CD4-positive, alpha-beta T cell treated with Interferon alpha-2 for 1 hour (primary cell): ENCODE data around the gene WWC1.

Experiments
- DNase-seq, 2 donors: peaks; one replicate each; pipeline ENCODE4 v3.0.0-alpha.2; 2020 to 2022

Gene WWC1

DNA sequence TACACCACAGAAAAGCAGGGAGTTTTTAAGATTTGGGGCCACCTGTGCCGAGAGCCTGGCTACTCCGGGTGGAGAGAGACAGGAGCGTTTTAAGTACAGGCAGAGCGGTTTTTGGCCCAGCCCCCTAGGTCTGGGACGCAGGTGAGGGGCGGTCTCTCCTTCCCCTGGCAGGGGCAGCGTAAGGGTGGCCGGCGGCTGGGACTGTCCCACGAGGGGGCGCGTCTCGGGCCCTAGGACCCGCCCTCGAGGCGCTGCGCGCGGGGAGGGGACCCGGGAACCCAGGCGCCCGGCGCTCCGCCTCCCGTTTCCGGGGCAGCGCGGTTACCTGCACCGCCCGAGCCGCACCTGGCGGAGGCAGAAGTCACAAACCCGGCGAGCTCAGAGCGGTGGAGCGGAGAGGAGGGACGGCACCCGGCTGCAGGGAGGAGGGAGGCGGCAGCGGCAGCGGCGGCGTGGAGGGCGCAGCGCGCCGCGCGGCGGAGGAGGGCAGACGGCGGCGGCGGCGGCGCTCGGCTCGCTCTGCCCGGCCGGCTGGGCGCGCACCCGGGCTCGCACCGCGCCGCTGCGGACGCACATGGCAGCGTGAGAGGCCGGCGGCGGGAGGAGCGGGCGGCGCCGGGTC, at the start of gene WWC1:
TSS of gene WWC1 (plus strand) at position 304 of the 622 bp plus-strand sequence. CDS start 508 bp downstream, outside the sequence.
- DNase-seq: peak; percentile 54 to 83

DNA sequence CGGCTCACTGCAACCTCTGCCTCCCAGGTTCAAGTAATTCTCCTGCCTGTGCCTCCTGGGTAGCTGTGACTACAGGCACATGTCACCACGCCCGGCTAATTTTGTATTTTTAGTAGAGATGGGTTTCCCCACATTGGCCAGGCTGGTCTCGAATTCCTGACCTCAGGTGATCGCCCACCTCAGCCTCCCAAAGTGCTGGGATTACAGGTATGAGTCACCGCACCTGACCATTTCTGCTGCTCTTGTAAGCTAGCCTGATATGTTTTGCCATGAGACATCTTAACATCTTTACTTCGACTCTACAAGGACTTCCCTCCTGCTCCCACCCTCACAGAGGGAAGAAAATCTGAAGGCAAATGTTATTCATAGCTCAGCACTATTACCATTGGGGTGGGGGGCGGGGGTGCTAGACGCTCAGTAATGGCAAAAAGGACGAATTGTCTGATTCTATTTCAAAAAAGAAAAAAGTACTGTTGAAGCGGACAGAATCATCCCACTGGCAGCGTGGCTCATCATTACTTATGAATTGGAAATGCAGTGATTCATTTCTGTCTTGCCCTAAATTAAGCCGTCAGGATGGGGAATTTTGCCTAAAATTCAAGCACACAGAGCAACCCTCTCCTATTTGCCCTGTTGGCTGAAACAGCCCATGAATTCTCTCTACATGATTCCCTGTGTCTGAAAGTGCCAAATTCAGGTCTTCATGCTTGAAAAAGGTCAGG, 46.4 kb upstream of the WWC1 start:
- no peak for DNase-seq

DNA sequence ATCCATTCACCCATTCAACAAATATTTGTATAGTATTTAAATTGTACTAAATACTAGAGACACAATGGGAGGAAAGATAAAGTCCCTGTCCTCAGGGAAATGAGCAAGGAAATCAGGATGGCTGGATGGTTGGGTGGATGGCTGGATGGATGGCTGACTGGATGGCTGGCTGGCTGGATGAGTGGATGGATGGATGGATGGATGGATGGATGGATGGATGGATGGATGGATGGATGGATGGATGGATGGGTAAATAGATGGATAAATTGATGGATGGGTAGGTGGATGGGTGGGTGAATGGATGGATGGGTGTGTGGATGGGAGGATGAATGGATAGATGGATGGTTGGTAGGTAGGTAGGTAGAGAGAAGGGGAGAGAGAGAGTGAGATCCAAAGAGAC, 41.5 kb upstream of the WWC1 start:
- no peak for DNase-seq

DNA sequence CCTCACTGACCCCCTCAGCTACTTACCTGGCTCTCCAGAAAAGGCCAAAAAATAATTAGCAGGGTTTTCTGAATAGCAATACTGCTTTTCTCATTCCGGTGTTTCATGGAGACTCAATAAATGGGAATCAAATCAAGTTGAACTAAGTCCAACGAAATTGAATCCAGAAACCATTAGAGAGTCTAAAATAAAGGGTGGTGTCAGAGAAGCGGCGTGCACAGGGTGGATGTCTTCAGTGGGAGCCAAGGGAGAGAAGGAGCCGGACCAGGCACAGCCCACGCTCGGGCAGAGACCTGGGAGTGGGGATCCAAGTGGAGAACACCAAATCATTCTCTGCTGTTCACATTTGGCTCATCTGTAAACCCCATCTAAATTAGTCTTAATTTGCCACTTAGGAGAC, 40.2 kb upstream of the WWC1 start:
- no peak for DNase-seq

DNA sequence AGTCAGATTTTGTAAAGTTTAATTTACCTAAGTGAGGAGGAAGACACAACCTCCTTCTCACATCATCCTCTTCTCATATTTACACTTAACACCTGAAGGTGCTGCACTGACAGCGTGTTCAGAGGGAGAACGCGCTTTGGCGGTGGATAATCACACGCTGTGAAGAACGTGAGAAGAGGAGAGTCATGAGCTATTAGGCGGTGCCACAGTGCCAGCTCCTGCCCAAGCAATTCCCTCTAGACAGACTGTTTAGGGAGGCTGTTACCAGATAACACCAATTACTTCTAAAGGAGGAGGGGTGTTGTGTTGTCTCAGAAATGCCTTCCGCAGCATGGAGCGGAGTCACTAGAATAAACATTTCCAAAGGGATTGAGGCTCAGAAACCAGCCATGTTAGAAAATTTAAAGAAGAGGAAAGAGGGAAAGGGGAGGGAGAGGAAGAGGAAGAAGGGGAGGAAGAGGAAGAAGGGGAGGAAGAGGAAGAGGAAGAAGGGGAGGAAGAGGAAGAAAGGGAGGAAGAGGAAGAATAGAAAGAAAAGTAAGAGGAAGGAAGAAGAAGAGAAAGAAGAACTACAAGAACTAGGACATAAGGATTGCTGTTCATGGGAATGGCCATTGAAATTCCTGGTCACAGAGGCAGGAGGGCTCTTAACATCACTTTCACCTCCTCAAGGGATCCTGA, 37.3 kb upstream of the WWC1 start:
- DNase-seq: no peak

DNA sequence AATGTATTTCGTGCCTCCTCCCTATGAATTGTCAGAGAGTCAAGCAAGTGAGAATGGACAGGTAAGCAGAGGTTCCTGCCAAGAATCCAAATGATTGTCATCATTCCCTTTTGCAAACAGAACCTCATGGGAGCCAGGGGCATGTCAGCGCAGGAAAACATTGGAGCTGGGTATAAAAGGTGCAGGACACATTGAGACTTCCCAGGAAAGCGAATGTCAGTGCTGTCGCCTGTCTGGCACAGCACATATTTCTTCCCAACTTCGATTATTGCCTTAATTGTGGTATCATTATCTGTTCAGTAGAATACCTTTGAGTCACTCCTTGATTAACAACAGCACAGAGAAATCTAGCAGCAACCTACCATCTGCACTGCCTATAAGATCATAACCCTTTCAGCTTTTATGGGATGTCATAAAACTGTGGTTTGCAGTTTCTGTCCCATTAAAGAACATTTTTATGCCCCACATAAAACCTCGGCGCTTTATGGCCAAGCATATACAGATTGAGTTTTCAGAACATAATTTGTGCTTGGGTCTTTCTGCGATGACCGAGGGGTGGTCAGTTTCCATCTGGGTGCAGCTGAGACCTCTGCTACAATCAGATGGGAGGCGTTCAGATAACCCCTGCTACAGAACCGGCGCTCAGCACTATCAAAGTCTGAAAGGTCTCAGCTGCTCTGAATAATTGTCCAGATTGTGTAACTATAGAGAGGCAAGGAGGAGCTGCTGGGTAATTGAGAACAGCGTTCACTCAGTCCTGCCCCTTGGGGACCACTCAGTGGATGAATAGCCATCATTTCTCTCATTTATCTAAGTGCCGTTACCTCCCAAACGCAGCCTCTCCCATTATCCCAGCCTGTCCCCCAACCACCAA, 30.9 kb upstream of the WWC1 start:
- no peak for DNase-seq

DNA sequence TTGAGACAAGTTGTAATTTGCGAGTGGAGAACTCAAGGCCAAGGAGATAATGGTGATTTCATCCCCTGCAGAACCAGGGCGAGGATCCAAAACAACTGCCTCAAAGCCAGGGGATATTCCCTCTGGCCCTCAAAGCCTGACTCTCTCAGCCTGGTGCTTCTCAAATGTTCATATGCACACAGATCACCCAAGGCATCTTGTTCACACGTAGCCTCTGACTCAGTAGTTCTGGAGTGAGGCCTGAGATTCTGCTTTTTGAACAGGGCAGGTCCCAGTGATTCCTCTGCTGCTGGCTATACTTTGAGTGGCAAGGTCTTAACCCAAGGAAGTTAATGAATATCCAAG, 30.2 kb upstream of the WWC1 start:
- DNase-seq: no peak

DNA sequence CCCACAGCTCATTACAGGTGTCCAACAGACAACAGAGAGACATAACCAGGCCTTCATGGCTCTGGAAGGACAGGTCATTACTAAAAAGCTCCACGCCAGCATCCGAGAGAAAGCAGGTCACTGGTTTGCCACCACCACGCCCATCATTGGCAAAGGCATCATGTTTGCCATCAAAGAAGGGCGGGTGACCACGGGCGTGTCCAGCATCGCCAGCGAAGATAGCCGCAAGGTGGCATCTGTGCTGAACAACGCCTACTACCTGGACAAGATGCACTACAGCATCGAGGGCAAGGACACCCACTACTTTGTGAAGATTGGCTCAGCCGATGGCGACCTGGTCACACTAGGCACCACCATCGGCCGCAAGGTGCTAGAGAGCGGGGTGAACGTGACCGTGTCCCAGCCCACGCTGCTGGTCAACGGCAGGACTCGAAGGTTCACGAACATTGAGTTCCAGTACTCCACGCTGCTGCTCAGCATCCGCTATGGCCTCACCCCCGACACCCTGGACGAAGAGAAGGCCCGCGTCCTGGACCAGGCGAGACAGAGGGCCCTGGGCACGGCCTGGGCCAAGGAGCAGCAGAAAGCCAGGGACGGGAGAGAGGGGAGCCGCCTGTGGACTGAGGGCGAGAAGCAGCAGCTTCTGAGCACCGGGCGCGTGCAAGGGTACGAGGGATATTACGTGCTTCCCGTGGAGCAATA, 29.3 kb upstream of the WWC1 start:
- DNase-seq: no peak

DNA sequence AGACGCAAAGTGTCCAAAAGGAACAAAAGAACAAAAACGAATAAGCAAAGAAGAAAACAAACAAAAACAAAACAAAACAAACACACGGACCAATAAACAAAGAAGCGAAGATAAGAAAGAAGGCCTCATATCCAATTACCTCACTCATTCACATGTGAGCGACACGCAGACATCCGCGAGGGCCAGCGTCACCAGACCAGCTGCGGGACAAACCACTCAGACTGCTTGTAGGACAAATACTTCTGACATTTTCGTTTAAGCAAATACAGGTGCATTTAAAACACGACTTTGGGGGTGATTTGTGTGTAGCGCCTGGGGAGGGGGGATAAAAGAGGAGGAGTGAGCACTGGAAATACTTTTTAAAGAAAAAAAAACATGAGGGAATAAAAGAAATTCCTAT, 28.3 kb upstream of the WWC1 start:
- DNase-seq: no peak

DNA sequence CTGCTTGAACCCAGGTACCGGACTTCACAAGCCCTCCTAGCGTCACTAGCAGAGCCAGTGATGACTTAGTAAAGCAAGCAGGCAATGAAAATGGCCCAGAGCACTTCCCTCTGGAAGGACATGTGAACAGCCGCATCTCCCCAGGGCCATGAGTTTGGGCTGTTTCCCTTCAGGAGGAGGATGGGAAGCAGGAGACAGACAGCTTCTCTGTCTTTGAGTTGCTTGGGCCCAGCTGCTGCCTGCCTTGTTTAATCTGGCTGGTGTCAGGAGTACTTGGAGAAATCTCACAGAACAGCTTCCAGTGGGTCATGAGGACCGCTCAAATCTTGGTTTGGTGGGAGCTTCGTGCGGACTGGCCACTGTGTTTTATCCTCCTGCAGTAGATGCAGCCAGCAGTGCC, 25.4 kb upstream of the WWC1 start:
- DNase-seq: no peak

DNA sequence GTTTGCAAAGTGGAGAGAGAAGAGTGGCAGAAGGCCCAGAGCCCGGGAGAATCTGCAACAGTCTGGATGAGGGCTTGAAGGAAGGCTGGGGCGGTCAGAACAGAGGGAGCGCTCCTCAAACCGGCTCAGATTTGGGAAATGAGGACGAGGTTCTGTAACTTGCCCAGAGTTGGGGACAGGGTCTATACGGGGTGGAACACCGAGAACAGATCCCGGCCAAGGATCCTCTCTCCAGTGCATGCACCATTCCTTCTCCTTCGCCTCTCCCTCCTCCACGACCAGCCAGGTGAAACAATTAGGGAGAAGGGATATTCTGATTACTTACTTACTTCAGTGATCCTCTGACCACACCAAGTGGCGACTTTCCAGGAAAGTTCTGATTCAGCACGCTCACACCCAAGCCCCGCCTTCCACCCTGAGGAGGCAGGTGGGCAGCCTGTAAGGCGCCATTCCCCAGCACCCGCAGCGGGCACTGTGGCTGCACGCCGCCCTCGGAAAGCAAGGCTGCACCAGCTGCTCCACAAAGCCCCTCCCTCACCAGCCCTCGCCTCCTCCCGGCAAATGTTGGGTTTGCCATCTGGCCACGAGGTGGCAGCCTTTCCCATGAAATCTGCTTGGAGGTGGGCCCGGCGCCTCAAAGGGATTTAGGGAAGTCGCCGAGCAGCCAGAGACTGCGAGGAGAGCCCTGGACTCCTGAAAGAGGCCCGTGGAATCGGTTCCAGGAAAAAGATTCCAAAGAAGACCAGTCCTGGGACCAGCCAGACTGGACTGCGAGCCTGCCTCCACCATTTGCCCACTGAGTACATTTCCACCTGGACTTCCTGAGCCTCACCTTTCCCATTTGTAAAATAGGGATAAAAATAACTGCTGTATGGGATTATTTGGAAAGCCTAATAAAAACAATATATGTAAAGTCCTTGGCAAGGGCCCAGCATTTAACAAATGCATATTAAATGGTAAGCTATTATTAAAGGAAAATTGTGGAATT, 22.2 kb upstream of the WWC1 start:
- DNase-seq: peak; percentile 47 to 72

DNA sequence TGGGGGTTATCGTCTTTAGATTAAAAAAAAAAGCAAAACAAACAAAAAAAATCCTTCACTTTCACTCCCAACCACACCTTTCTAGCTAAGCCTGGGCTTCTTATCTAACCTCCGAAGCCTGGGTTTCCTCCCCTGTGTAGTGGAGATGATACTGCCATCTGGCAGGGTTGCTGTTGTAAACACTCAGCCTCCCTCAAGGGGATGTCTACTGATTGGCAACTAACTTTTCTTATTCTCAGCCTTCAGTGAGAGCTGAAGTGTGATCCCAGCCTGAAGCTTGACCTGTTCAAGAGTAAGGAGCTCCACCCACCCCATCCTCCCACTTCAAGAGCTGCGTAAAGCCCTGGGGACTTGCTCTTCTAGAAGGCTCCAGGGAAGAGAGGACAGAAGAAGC, 21.5 kb upstream of the WWC1 start:
- no peak for DNase-seq

DNA sequence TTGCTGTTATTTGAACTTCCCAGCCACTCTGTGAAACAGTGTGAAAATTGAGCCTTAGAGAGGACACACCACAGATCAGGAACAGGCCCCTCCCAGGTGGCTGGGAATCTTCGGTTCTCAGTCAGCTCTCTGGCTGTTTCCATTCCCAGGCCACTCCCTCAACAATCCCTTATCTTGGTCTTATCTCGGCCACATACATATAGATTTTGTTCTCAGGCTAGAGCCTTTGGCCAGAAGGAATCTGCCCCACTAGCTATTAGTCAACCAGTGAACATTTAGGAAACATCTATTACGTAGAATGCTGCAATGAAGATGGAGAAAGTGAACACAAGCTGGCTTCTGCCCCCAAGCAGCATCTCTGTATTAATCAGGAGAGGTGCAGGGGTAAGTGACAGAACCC, 21.0 kb upstream of the WWC1 start:
- no peak for DNase-seq

DNA sequence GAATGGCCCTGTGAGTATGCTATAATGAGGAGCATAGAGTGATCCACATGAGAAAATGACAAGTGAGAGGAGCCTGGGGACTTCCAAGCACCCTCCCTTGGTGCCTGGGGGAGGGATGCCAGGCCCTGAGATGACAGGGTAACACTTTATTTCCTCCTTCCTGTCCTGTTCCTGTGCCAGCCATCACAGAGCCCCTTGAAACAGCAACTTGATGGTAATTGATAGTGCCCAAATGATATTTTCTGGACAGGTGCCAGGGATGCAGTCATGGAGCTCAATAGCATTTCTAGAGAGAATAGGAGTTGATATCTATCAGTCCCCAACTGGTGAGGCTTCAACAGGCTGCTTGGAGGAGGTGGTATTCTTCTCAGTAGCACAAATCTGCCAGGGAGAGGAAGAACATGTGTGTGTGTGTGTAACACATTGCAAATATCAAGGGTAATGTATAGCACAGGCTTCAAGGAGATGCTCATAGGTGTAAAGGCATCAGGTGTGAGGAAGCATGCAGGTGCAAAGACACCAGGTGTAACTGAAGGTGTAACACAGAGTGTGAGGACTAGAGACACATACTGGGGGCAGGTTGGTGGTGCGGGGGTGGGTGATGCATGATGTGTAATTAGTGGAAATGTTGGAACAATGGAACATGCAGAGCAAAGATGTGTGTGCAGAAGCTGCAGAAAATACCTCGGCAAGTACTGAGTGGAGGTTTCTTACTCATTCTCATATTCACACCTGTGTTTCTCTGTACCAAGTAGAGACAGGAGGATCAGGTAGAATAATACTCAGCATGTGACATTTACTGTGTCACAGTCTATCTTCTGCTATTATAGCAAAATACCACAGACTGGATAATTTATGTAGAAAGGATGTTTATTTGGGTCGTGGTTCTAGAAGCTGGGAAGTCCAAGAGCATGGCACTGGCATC, 18.1 kb upstream of the WWC1 start:
- no peak for DNase-seq

DNA sequence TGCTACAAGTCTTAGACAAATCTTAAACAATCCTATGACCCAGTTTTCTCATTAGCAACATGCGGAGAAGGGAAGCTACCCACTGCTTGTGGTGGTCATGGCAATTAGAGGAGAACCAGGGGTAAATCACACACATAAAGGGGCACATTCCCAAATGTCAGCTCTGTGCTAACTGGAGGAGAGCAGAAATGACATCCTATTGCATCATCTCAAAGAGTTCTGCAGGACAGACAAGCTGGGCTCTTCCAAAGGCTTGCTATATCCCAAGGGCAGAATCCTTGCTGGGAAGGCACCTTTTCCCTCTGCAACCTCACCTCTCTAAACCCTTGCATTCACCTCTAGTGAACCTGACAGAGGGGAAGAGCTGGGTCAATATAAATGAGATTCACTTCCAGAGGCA, 17.0 kb upstream of the WWC1 start:
- no peak for DNase-seq

DNA sequence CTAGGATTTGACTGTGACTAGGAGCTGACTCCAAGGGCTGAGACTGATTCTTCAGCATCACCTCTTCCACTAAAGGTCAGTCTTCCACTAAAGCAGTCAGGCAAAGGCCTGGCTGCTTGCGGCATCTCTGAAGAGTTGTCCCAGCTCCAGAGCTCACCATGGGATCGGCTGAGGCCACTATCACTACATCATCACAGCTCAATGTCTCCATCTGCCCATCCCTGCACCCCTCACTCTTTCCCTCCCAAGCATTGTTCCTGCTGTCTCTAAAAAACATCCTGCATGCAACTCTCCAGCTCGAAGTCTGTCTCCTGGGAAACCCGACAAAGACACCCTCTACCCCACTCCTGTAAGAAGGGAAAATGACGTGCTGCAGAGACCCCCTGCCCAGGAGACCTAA, 15.5 kb upstream of the WWC1 start:
- DNase-seq: no peak

DNA sequence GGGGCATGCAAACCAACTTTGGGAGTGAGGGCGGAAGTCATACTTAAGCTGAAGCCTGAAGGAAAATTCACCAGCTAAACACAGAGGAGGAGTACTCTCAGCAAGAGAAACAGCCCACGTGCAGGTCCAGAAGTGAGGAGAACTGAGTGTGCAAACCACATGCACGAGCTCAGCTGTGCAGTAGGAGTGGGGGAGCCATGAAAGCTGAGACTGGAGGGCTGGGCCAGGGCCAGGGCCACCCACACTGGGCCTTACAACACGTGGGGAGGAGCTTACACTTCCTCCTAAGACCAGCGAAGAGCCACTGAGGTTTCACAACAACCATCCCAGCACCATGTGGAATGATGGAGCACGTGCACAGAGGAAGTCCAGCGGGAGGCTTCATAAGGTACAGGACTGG, 9.3 kb upstream of the WWC1 start:
- DNase-seq: no peak

DNA sequence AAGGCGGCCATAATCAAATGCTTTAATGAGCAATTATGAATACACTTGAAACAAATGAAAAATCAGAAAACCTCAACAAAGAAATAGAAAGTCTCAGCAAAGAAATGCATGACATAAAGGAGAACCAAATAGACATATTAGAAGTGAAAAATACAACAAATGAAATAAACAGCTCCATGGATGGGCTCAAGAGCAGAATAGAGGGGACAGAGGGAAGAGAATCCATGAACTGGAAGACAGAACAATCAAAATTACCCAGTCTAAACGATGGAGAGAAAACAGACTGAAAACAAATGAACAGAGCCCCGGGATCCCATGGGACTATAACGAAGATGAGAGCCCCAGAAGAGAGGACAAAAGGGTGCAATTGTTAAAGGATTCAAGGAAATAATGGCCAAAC, 6.6 kb upstream of the WWC1 start:
- no peak for DNase-seq

DNA sequence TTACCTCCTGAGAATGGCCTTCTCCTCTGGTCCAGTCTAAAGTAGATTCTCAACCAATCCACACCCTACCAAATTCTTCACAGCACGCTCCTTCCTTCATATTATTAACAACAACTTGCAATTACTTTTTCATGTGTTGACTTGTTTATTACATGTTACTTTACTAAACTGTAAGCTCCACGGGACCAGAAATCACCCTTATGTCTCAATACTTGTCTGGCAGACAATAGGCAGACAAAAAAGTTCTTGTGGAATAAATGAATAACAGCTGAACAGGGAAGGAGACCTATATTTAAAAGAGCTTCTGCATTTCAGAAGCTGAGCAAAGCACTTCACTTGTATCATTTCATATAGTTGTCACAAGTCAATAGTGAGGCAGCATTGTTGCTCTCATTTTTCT, 5.7 kb upstream of the WWC1 start:
- DNase-seq: no peak

DNA sequence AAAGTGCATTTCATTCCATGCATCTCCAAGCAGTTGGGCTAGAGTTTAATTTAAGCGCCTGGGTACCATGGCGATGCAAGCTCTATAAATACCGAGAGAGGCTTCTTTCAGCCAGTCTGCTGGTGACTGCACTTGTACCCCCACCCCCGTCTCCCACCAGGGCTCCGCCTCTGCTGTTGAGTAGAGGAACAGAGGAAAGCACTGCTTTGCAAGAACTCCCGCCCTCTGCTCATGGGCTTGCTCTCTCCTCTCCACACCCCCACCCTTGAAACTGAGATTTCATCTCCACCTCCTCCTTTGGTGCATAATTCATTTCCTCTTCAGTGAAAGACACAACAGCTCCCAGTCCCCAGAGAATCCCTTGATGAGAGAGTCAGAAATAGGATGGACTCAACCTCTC, 5.1 kb upstream of the WWC1 start:
- no peak for DNase-seq
